Right lobe of liver (tissue), 6 donors: ENCODE measurements around the gene ADI1. TPM values are rescaled to one million over a fixed set of nuclear protein-coding genes. Genes with fewer than 3 reads are reported as not detected.

Source experiments
- ATAC-seq, 4 donors: fragments of 200-7000 bp; cut with Tn5 transposase; one replicate each; pipeline ENCODE4 v1.9.1; 2020; ENCODE audit warnings: mild to moderate bottlenecking in 4 of 4, moderate library complexity in 4 of 4
- DNase-seq, 3 donors: peaks; one replicate each; pipeline ENCODE4 v3.0.0-alpha.2; 2020
- H3K27ac ChIP-seq, 3 donors: fragments of 200-600 bp; one replicate each; pipeline ENCODE4 v1.8.0; 2022
- H3K27me3 ChIP-seq, 2 donors: fragments of 200-600 bp; one replicate each; pipeline ENCODE4 v1.8.0; 2022
- H3K36me3 ChIP-seq, 4 donors: fragments of 200-600 bp; sonication (generic) in 1 of 4; one replicate each; pipeline versions ENCODE4 v1.5.1 to v1.8.0; 2017 to 2022; ENCODE audit warnings: control low read depth in 1 of 4
- H3K4me1 ChIP-seq, 4 donors: fragments of 200-600 bp; sonication (generic) in 1 of 4; one replicate each; pipeline versions ENCODE4 v1.5.1 to v1.8.0; 2017 to 2022; ENCODE audit warnings: control low read depth in 1 of 4
- H3K4me3 ChIP-seq, 3 donors: fragments of 200-600 bp; one replicate each; pipeline ENCODE4 v1.8.0; 2022
- H3K9me3 ChIP-seq, 4 donors: fragments of 200-600 bp; sonication (generic) in 1 of 4; one replicate each; pipeline versions ENCODE4 v1.5.1 to v1.8.0; 2017 to 2022; ENCODE audit warnings: control low read depth in 1 of 4
- CTCF ChIP-seq, 4 donors: fragments of 200-600 bp in 3 of 4; fragments of 450-650 bp in 1 of 4; IDR thresholded peaks; one replicate each; pipeline versions ENCODE4 v1.5.1 to v1.8.0; 2016 to 2022; ENCODE audit warnings: antibody characterized with exemption in 4 of 4, mild to moderate bottlenecking in 2 of 4
- POLR2A ChIP-seq: fragments of 450-650 bp; IDR thresholded peaks from one replicate; pipeline ENCODE4 v1.6.1; 2017; ENCODE audit warnings: antibody characterized with exemption, mild to moderate bottlenecking
- WGBS: methylation state at CpG from one replicate; pipeline ENCODE4 v1.1.6; 2018; ENCODE audit warnings: low coverage, low lambda C conversion rate; ENCODE audit not compliant: insufficient coverage; ENCODE audit errors: missing lambda C conversion rate; 5-methylcytosine and 5-hydroxymethylcytosine counted together
- intact Hi-C, 2 donors: fragments of 100-400 bp; cut with DNase I; formaldehyde crosslinking; loops; one replicate each; pipeline versions ENCODE4 v1.11.2 to v1.14.1; 2022
- total RNA-seq, 6 experiments: library from RNA; depleted of rRNA in 2 of 6; stranded (reverse); fragments of >200 nt in 2 of 6; fragmentation: NEBNext Ultra II Directional in 3 of 6; extraction: Animal tissue kit (Norgen Biotek cat#: 25700) in 3 of 6; gene quantifications; one replicate each; pipeline versions ENCODE4 v1.1.0 to v1.2.4, GENCODE V29; 2016 to 2023
- donor health status: DM: no; HTN: yes; CAD: no.
- donor health status: DM: no; HTN: no; CAD: no.
- donor health status: DM: no; HTN: no; CAD: no.
- donor health status: DM: no; HTN: yes; CAD: no.
- donor health status: DM: no; HTN: yes; CAD: no.

ADI1 gene
- total RNA-seq, 6 experiments from 2014 or later: 165 to 470 (median 246) TPM

- 93% methylated on average over 3 of the region's 21 CpGs for WGBS
- TF ChIP-seq POLR2A: no peak
- no peak for TF ChIP-seq CTCF (IDR thresholded peaks at IDR 0.05)
- H3K4me3 ChIP-seq: no peak overlapping the region
- H3K4me1 ChIP-seq: peaks cover 0 to 5% (median under 1%) of the 10 kb centered on the region in 4 donors
- no peak overlapping the region for H3K27ac ChIP-seq
- H3K9me3 ChIP-seq: no peaks in the 10 kb centered on the region
- ATAC-seq (no peak), DNase-seq (peak in 1 of 3 donors; percentile 28)
- H3K27me3 ChIP-seq: no peaks in the 10 kb centered on the region
- intact Hi-C loops: no loop called here
- H3K36me3 ChIP-seq: peaks cover 0 to 27% (median 7%) of the 10 kb centered on the region in 4 donors
Observed at GRCh38 chr2:3464401-3465005, 54.8 kb downstream of the ADI1 start.

GRCh38 chr2:3463944-3464343 is 55.4 kb downstream of the ADI1 start:
- H3K9me3 ChIP-seq: no peaks in the 10 kb centered on the region
- H3K27ac ChIP-seq: no peak overlapping the region
- H3K4me1 ChIP-seq: peaks cover 0 to 5% (median under 1%) of the 10 kb centered on the region in 4 donors
- DNase-seq (peak in 1 of 3 donors; percentile 24), ATAC-seq (no peak)
- H3K27me3 ChIP-seq: no peaks in the 10 kb centered on the region
- H3K4me3 ChIP-seq: no peak overlapping the region
- intact Hi-C loops: no loop called here
- no peak for TF ChIP-seq CTCF (IDR thresholded peaks at IDR 0.05)
- TF ChIP-seq POLR2A: no peak
- WGBS: 91% methylated on average over 5 of the region's 13 CpGs
- H3K36me3 ChIP-seq: peaks cover 0 to 23% (median 6%) of the 10 kb centered on the region in 4 donors

- ATAC-seq: no peak
- no peaks in the 10 kb centered on the region for H3K27me3 ChIP-seq
- 82% methylated on average over 7 of the region's 25 CpGs for WGBS
- intact Hi-C loops: no loop called here
- peaks cover 0 to 18% (median 6%) of the 10 kb centered on the region in 4 donors for H3K36me3 ChIP-seq
- no peak for TF ChIP-seq CTCF (IDR thresholded peaks at IDR 0.05)
- TF ChIP-seq POLR2A: no peak
- H3K4me3 ChIP-seq: no peak overlapping the region
- peak in 1 of 3 donors; percentile 31 for DNase-seq
- no peak overlapping the region for H3K27ac ChIP-seq
- H3K9me3 ChIP-seq: no peaks in the 10 kb centered on the region
- peaks cover 0 to 5% (median under 1%) of the 10 kb centered on the region in 4 donors for H3K4me1 ChIP-seq
Observed at GRCh38 chr2:3463186-3463835, 56.0 kb downstream of the ADI1 start.

GRCh38 chr2:3462493-3463104 is 56.7 kb downstream of the ADI1 start:
- Histone ChIP-seq H3K9me3 (no peaks in the 10 kb centered on the region), H3K36me3 (peaks cover 0 to 19% (median 8%) of the 10 kb centered on the region in 4 donors), H3K4me1 (peaks cover 0 to 5% (median under 1%) of the 10 kb centered on the region in 4 donors), H3K27ac (no peak overlapping the region), H3K27me3 (no peaks in the 10 kb centered on the region), H3K4me3 (no peak overlapping the region)
- TF ChIP-seq CTCF (IDR thresholded peaks at IDR 0.05) (no peak), POLR2A (no peak)
- 65% methylated on average over 10 of the region's 10 CpGs for WGBS
- DNase-seq (no peak), ATAC-seq (no peak)
- intact Hi-C loops: no loop called here
